ENCODE measurements around the gene ZDHHC13. TPM values are rescaled to one million over a fixed set of nuclear protein-coding genes. Genes with fewer than 3 reads are reported as not detected.
A peak's percentile ranks its signal among the peaks of the same experiment; 100 is the strongest.

Gene ZDHHC13
- total and polyA plus RNA-seq, 9 of the 15 experiments (the other 6 are each of a cell fraction or from before 2014, with no cell fraction given) = 4.7 to 18.6 (median 10.0) TPM

- TF ChIP-seq NFYB (IDR thresholded peaks at IDR 0.05; ENCODE audit: extremely low read depth, insufficient read length) = peak; percentile 62
- no peak for TF ChIP-seq ZNF165 (CRISPR knock-in tag; IDR thresholded peaks at IDR 0.05; ENCODE audit: borderline replicate concordance)
- TF ChIP-seq MTA3 (IDR thresholded peaks at IDR 0.05; ENCODE audit: borderline replicate concordance) = no peak
- peak; percentile 84 for TF ChIP-seq RBM25 (IDR thresholded peaks at IDR 0.05; ENCODE audit: low read depth, low read length, severe bottlenecking)
- TF ChIP-seq ZNF384 (IDR thresholded peaks at IDR 0.05; ENCODE audit: low read depth, low read length) = no peak
- TF ChIP-seq SRF (CRISPR knock-in tag; IDR thresholded peaks at IDR 0.05) = no peak
- peak in 1 of 2 experiments; percentile 14; a peak in 1 of 4 replicates for TF ChIP-seq NRF1 (conservative IDR thresholded peaks at IDR 0.05 in 1 of 2, IDR thresholded peaks at IDR 0.05 in 1 of 2)
- TF ChIP-seq HNRNPH1 (optimal IDR thresholded peaks at IDR 0.05; ENCODE audit: low read depth, low read length) = no peak
- TF ChIP-seq NFRKB (IDR thresholded peaks at IDR 0.05; ENCODE audit: low read depth) = no peak
- TF ChIP-seq KLF6 (CRISPR knock-in tag; IDR thresholded peaks at IDR 0.05; ENCODE audit: borderline replicate concordance) = no peak
- no peak for TF ChIP-seq THRAP3 (IDR thresholded peaks at IDR 0.05; ENCODE audit: borderline replicate concordance)
- no peak for TF ChIP-seq ZNF174 (CRISPR knock-in tag; IDR thresholded peaks at IDR 0.05)
- TF ChIP-seq PRDM10 (IDR thresholded peaks at IDR 0.05; ENCODE audit: partially characterized antibody) = no peak
- TF ChIP-seq BMI1 (IDR thresholded peaks at IDR 0.05; ENCODE audit: low read length) = no peak
Measured at GRCh38 chr11:19116971-19117759, at the start of gene ZDHHC13 (continued).

All from K562 (cell line).